HCT116 (cell line): Measurements from ENCODE around the gene DNAJC25. TPM values are rescaled to one million over a fixed set of nuclear protein-coding genes. Genes with fewer than 3 reads are reported as not detected.
A peak's percentile ranks its signal among the peaks of the same experiment; 100 is the strongest.

ENCODE experiments used
- ATAC-seq: fragments of 200-7000 bp; cut with Tn5 transposase; 2 replicates; pipeline ENCODE4 v1.9.1; 2020; ENCODE audit warnings: mild to moderate bottlenecking, moderate library complexity
- BruUV-seq: library from RNA; stranded (reverse); fragments of 400-500 nt; replicated peaks from 2 replicates; lab custom pipeline; 2021; lab: Mats Ljungman, UMichigan
- CTCF ChIA-PET: fragments of 300-600 bp; sonication (Branson Sonifier 250); formaldehyde crosslinking; loops from one replicate; lab custom pipeline; 2021; ENCODE audit warnings: antibody characterized with exemption; lab: Charles Lee
- POLR2A ChIA-PET: fragments of 300-600, 350-600 bp; sonication (Branson Sonifier 250); formaldehyde crosslinking; loops from one replicate; lab custom pipeline; 2021; ENCODE audit warnings: antibody characterized with exemption; lab: Charles Lee
- RAD21 ChIA-PET, 2 experiments: fragments of 300-600 bp; sonication (Branson Sonifier 250); formaldehyde crosslinking; loops; one replicate each; lab custom pipeline; 2023; ENCODE audit warnings: low total read pairs in 2 of 2; ENCODE audit not compliant: uncharacterized antibody in 2 of 2, unreplicated experiment in 2 of 2, low non-redundant PET in 1 of 2; lab: Charles Lee
- DNase-seq: peaks from one replicate; pipeline ENCODE4 v3.0.0-alpha.2; 2010; ENCODE audit warnings: low read depth, low spot score
- H2AFZ ChIP-seq: fragments of 200-600 bp; shearing (Covaris generic), sonication (generic); 2 replicates; pipeline ENCODE4 v1.6.1; 2017; ENCODE audit warnings: low read depth, mixed run types, mixed read lengths, antibody characterized with exemption, low read length; ENCODE audit not compliant: poor library complexity, severe bottlenecking
- H3K27ac ChIP-seq: 2 replicates; pipeline ENCODE4 v1.5.1; 2012; ENCODE audit warnings: low read depth, low read length
- H3K27me3 ChIP-seq: fragments of 200-600 bp; sonication (generic); 2 replicates; pipeline ENCODE4 v1.6.1; 2016; ENCODE audit warnings: mixed run types, low read length, mixed read lengths; ENCODE audit not compliant: insufficient read depth
- H3K36me3 ChIP-seq, 2 experiments: fragments of 200-500 bp in 1 of 2; fragments of 200-600 bp in 1 of 2; sonication (Bioruptor generic) in 1 of 2; sonication (generic) in 1 of 2; 2 replicates each; pipeline versions ENCODE4 v1.5.1 to v1.6.1; 2014 to 2016; ENCODE audit warnings: low read length in 2 of 2, inconsistent platforms in 1 of 2, mixed read lengths in 1 of 2, mixed run types in 1 of 2; ENCODE audit not compliant: insufficient read depth in 2 of 2, control insufficient read depth in 1 of 2
- H3K4me1 ChIP-seq, 2 experiments: fragments of 200-600 bp in 1 of 2; sonication (generic) in 1 of 2; 2 replicates each; pipeline versions ENCODE4 v1.5.1 to v1.6.1; 2012 to 2017; ENCODE audit warnings: low read length in 2 of 2, inconsistent platforms in 1 of 2, mild to moderate bottlenecking in 1 of 2, mixed read lengths in 1 of 2, mixed run types in 1 of 2, moderate library complexity in 1 of 2; ENCODE audit not compliant: insufficient read depth in 2 of 2, control insufficient read depth in 1 of 2
- H3K4me2 ChIP-seq: fragments of 200-600 bp; sonication (generic); 2 replicates; pipeline ENCODE4 v1.6.1; 2017; ENCODE audit warnings: mixed run types, low read length, mixed read lengths
- H3K4me3 ChIP-seq, 2 experiments: fragments of 200-600 bp in 1 of 2; sonication (generic) in 1 of 2; replicated peaks in 1 of 2; 2 replicates each; pipeline ENCODE4 v1.5.1; 2011 to 2016; ENCODE audit warnings: low read length in 2 of 2, control low read depth in 1 of 2, low read depth in 1 of 2, mild to moderate bottlenecking in 1 of 2, mixed read lengths in 1 of 2, mixed run types in 1 of 2
- H3K79me2 ChIP-seq: fragments of 200-600 bp; sonication (generic); 2 replicates; pipeline ENCODE4 v1.6.1; 2017; ENCODE audit warnings: mild to moderate bottlenecking, mixed run types, low read length, moderate library complexity, mixed read lengths; ENCODE audit not compliant: insufficient read depth
- H3K9ac ChIP-seq: fragments of 200-600 bp; sonication (generic); 2 replicates; pipeline ENCODE4 v1.6.1; 2016; ENCODE audit warnings: low read length, mixed read lengths
- H3K9me2 ChIP-seq: fragments of 200-600 bp; sonication (generic), shearing (Covaris generic); 2 replicates; pipeline ENCODE4 v1.6.1; 2017; ENCODE audit warnings: mixed run types, mild to moderate bottlenecking, moderate library complexity; ENCODE audit not compliant: insufficient read depth
- H3K9me3 ChIP-seq, 2 experiments: fragments of 200-500 bp in 1 of 2; fragments of 200-600 bp in 1 of 2; sonication (Bioruptor generic) in 1 of 2; sonication (generic) in 1 of 2; 2 replicates each; pipeline ENCODE4 v1.6.1; 2014 to 2017; ENCODE audit warnings: low read length in 2 of 2, mixed read lengths in 2 of 2, inconsistent platforms in 1 of 2, low read depth in 1 of 2, mild to moderate bottlenecking in 1 of 2, mixed run types in 1 of 2, moderate library complexity in 1 of 2; ENCODE audit not compliant: control insufficient read depth in 1 of 2, insufficient read depth in 1 of 2
- H4K20me1 ChIP-seq: fragments of 200-600 bp; sonication (generic), shearing (Covaris generic); 2 replicates; pipeline ENCODE4 v1.6.1; 2017; ENCODE audit warnings: mixed run types, mild to moderate bottlenecking, moderate library complexity; ENCODE audit not compliant: insufficient read depth
- ATF3 ChIP-seq: IDR thresholded peaks from 2 replicates; pipeline ENCODE4 v1.6.1; 2012
- CTCF ChIP-seq, 3 experiments: fragments of 200-600 bp in 1 of 3; sonication (generic) in 1 of 3; IDR thresholded peaks in 2 of 3; conservative IDR thresholded peaks in 1 of 3; 2 replicates each; pipeline ENCODE4 v1.5.1; 2012 to 2017; ENCODE audit warnings: low read depth in 2 of 3, low read length in 2 of 3, antibody characterized with exemption in 1 of 3, borderline replicate concordance in 1 of 3, control low read depth in 1 of 3, mild to moderate bottlenecking in 1 of 3, mixed read lengths in 1 of 3, mixed run types in 1 of 3, moderate library complexity in 1 of 3; ENCODE audit not compliant: insufficient read depth in 1 of 3
- EGR1 ChIP-seq: IDR thresholded peaks from 2 replicates; pipeline ENCODE4 v1.6.1; 2012; ENCODE audit warnings: low read depth
- ELF1 ChIP-seq: IDR thresholded peaks from 2 replicates; pipeline ENCODE4 v1.6.1; 2012; ENCODE audit warnings: low read depth, borderline replicate concordance
- MAX ChIP-seq: IDR thresholded peaks from 2 replicates; pipeline ENCODE4 v1.6.1; 2012
- POLR2AphosphoS5 ChIP-seq: IDR thresholded peaks from 2 replicates; pipeline ENCODE4 v1.6.1; 2011; ENCODE audit warnings: mild to moderate bottlenecking, low read depth, low read length, moderate library complexity
- RAD21 ChIP-seq: IDR thresholded peaks from 2 replicates; pipeline ENCODE4 v1.6.1; 2012; ENCODE audit warnings: low read depth, mild to moderate bottlenecking
- YY1 ChIP-seq: IDR thresholded peaks from 2 replicates; pipeline ENCODE4 v1.6.1; 2011; ENCODE audit warnings: low read length, low read depth, moderate library complexity, mild to moderate bottlenecking; ENCODE audit not compliant: insufficient replicate concordance; ENCODE audit errors: extremely low read depth
- ZFX ChIP-seq: fragments of 450-650 bp; IDR thresholded peaks from 2 replicates; pipeline ENCODE4 v1.6.1; 2017
- intact Hi-C: fragments of 100-400 bp; cut with micrococcal nuclease; formaldehyde crosslinking; loops from 2 replicates; pipeline ENCODE4 v1.10.0; 2022
- total RNA-seq: library from RNA; stranded (reverse); gene quantifications from one replicate; pipeline ENCODE4 v1.2.1, GENCODE V29; 2021; ENCODE audit not compliant: unreplicated experiment

DNAJC25 gene
- total RNA-seq, 1 experiment from 2014 or later = 7.1 TPM

DNA sequence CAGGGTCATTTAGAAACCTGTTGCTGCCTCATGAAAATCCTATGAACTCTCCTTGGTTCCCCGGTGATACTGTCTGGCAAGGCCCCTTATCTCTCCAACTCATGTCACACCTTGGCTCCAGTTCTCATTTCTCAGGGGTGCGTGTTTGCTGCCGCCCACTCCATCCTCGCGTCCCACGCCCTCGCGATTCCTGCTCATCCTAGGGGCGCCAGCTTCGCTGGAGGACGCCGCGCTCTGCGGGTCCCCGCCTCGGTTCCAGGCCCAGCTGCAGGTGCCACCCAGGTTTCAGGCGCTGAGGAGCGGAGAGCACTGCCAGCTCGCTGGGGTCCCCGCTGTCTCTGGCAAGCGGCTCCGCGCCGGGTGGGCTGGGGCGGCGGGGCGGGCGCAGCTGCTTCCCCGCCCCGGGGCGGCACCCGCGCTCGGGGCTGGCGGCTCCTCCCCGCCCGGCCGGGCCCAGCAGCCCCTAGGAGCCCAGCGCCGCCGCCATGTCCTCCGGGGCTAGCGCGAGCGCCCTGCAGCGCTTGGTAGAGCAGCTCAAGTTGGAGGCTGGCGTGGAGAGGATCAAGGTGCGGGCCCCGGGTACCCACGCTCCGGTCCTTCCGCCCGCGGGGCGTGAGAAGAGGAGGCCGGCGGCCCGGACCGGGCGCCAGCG lies 30.1 kb downstream of the DNAJC25 start, which contains the start of gene GNG10:
Gene GNG10 (plus strand): TSS at position 456 of the 652 bp plus-strand sequence. CDS start 30 bp downstream, at position 486.
- Histone ChIP-seq H3K4me1 (peaks cover 11 to 16% of the 10 kb centered on the region in 2 experiments), H3K4me2 (peak within 1 kb of the TSS; percentile 99), H3K9me3 (no peaks in the 10 kb centered on the region), H3K36me3 (0 out of 4 replicates have a peak, but pooled peaks cover 0 to 2% of the 10 kb centered on the region in 2 experiments), H4K20me1 (no peaks in the 10 kb centered on the region; the same call in 1 of the 2 replicates), H2AFZ (peak within 1 kb of the TSS; percentile 89), H3K9ac (peak within 1 kb of the TSS; percentile 78), H3K27me3 (no peaks in the 10 kb centered on the region), H3K27ac (peak within 1 kb of the TSS; percentile 55; the same call in 1 of the 2 replicates), H3K79me2 (peaks cover 35% of the 10 kb centered on the region), H3K4me3 (peak within 1 kb of the TSS; percentile 80 to 86), H3K9me2 (no peaks in the 10 kb centered on the region)
- ChIA-PET CTCF (no interaction called here), RAD21 (interaction anchor here in 1 of 2 experiments (0.6 kb wide), 1 partner anchor 1039 kb away, joined by 3 read pairs; no protein-coding TSS in a partner anchor), POLR2A (interaction anchor here (0.6 to 1.1 kb wide), 2 partner anchors 18 to 30 kb away, joined by 3 read pairs; partner anchors contain the start of gene DNAJC25)
- TF ChIP-seq ATF3 = no peak
- TF ChIP-seq ZFX = peak; percentile 93; the same call in 1 of the 2 replicates
- no peak for TF ChIP-seq RAD21
- TF ChIP-seq POLR2AphosphoS5 = peak; percentile 81
- TF ChIP-seq ELF1 = no peak
- peak; percentile 38; the same call in 1 of the 2 replicates for TF ChIP-seq MAX
- TF ChIP-seq CTCF (IDR thresholded peaks at IDR 0.05 in 2 of 3, conservative IDR thresholded peaks at IDR 0.05 in 1 of 3; ENCODE audit: borderline replicate concordance in 1 of 3, insufficient read depth in 1 of 3, low read depth in 2 of 3, low read length in 2 of 3) = no peak
- peak; percentile 82 for TF ChIP-seq YY1
- TF ChIP-seq EGR1 = peak; percentile 76
- no TSS peak for BruUV-seq
- intact Hi-C loops = no loop called here
- ATAC-seq = peak; percentile 96
- no peak for DNase-seq
